Medulla oblongata (tissue), 1 donor: Measurements from ENCODE around the gene LYSMD3.
"Not testable (repeated sequence)": the region's sequence is repeated elsewhere in the genome, so short reads cannot be mapped to it uniquely, and the experiment has no call there.

Experiments
- DNase-seq: peaks from one replicate; pipeline ENCODE4 v3.0.0-alpha.2; 2015; ENCODE audit errors: extremely low spot score

LYSMD3 gene

DNA sequence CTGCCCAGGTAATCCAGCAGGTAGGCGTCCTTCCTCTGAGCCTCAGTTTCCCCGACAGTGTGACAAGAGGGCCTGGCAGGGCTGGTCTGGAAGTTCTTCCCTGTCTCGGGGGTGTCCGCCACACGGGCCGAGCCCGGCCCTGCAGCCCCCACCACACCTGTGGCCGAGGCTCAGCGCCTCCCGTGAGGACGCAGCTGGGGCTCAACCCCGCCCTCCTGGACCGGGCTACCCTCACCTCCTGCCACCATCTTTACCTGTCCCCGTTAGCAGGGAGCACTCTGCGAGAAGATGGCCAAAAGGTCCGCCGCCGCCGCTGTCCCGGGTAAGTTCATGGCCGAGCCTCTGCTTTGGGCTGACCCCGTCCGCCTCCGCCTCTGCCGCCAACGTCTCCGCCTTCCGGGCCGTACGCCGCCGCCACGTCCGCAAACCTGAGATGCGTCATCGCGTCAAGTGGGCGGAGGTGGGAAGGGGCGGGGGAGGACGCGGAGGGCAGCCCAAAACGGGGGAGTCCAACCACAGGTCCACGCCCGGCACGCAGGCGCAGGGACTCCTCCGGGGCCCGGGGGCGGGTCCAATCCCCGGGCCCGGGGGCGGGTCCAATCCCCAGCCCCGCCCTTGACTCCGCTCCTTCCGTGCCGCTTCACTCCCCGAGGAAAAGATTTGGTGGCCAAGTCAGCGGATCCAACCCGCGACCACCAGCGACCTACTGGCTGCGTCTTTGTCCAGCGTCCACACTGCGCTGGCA lies at the start of gene LYSMD3:
LYSMD3 (minus strand) TSS at position 391 of the 745 bp plus-strand sequence. CDS start 4,295 bp downstream, outside the sequence.
- DNase-seq: peak; percentile 97

DNA sequence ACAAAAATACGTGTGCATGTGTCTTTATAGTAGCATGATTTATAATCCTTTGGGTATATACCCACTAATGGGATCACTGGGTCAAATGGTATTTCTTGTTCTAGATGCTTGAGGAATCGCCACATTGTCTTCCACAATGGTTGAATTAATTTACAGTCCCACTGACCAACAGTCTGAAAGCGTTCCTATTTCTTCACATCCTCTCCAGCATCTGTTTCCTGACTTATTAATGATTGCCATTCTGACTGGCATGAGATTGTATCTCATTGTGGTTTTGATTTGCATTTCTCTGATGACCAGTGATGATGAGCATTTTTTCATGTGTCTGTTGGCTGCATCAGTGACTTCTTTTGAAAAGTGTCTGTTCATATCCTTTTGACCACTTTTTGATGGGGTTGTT lies 47.2 kb upstream of the LYSMD3 start:
- DNase-seq: not testable (repeated sequence)

DNA sequence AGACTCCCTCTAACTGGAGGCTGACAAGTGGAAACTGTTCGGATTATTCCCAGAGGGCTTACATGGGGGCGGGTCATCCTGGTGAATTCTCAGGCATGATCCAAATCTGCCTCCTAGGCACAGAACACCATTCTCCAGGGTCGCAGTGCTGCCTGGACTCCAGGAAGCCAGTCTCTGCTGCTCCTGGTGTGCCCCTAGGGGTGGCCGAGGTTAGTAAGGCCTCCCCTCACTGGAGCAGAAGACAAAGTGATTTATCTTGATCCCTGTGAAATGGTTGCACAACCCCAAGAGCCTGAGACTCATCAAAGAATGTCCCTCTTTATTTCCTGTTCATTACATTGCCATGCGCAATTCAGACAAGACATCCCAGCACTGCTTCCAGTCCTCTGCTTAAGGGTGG lies 46.3 kb upstream of the LYSMD3 start:
- no peak for DNase-seq

DNA sequence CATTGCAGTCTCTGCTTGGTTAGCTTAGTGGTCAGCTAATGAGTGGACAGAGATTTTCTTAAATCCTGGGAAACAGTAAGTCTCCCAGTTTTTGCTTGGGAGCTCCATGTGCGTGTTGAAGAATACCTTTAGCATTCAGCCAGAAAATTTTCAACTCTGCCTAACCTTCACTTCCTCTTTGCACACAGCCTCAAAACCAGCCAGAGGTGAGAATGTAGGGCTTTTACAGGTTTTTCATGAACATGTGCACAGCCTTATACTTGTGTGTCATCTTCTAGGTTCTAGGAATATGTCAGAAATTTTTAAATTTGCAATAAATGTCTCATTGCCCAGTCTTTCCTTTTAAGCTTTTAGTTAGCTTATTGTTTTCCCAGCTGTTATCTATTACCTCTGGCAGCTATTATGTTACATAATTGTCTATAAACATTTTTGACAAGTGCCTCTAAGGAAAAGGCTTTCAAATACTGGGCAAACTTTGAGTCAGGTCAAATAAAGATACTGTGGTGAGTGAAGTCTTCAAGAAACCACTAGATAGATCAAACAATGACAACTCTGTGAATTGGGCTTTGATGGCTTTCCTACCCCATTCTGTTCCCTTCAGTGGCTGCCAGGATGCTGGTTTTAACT lies 41.9 kb upstream of the LYSMD3 start:
- DNase-seq: no peak

DNA sequence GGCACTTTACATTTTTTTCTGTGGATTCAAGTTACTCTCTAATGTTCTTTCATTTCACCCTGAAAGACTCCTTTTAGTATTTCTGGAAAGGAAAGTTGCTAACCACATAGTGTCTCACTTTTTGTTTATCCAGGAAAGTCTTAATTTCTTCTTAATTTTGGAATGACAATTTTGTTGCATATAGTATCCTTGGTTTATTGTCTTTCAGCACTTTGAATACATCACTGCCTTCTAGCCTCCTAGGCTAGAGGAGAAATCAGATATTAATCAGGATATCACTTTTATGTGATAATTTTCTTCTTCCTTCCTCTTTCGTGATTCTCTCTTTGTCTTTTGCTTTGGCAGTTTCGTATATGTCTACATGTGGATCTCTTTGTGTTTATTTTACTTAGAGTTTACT lies 40.6 kb upstream of the LYSMD3 start:
- no peak for DNase-seq

DNA sequence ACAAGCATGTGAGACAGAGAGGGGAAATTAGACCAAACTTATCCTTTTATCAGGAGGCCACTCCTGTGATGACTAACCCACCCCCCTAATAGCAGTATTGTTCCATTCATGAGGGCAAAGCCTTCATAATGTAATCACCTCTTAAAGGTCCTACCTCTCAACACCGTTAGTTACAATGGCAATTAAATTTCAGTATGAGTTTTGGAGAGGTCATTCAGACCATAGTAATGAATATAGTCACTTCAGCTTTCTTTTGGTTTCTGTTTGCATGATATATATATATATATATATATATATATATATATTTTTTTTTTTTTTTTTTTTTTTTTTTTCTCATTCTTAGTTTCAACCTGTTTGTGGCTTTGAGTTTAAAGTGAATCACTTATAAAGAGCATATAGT lies 39.7 kb upstream of the LYSMD3 start:
- no peak for DNase-seq

DNA sequence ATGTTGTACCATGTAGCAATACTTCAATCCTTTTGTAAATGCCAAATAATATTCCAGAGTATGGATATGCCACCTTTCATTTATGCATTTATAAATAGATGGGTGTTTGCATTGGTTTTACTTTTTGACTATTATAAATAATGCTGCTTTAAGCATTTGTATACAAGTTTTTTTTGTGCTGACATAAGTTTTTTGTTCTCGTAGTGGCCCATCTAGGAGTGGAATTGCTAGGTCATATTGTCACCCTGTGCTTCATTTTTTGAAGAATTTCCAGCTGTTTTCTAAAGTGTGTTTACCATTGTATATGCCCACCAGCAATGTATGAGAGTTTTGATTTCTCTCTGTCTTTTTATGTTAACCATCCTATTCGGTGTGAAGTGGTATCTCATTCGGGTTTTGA lies 36.1 kb upstream of the LYSMD3 start:
- no peak for DNase-seq

DNA sequence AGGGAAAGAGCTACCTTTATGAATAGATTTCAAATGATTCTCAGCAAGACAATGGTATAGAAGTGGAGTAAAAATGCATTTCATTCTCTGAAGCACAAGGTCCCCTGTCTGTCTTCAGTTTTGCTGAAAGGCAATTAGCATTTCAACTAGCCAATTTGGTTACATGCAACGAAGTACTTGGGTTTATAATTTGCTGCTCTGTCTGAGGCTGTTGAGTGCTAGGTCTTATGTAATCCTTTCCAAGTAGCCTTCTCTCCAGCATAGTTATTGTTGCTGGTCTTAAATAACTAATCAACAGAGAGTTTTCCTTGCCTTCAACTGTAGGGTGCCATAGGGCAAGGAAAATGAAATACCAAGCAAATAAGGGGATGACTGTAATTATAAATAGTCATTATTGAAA lies 33.7 kb upstream of the LYSMD3 start:
- DNase-seq: no peak

DNA sequence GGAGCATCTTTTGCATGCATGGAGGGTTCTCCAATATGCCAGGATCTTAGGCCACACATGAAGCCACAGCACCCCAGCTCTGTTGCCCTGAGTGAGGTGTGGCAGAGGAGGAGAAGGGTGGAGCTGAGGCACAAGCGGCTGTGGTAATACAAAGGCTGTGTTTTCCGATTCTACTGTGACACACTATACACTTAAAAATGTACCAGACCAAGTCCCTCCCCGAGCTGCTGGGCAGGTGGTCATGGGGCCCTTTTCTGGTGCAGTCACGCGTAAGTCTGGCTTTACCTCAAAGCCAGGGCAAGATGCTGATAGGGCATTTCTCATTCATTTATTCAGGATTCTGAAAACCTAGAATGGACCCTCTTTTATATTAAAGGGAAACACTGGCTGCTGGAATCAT lies 33.0 kb upstream of the LYSMD3 start:
- DNase-seq: no peak

DNA sequence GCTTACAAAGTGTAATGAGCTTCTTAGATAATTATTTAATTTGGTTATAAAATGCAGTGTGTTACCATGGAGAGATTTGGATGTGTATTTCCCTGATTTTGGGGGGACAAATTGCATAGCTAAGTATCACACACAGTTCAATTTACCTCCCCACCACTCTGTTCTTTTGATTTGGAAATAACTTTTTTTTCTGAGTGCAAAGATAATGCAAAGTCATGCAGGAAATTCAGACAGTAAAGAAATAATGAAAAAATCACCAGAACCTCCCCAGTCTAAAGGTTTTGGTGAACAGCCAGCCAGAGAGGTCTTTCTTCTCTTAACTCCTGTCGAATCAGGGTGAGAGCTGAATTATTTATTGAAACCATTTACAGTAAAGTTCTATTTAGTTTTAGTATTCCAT lies 32.4 kb upstream of the LYSMD3 start:
- DNase-seq: no peak

DNA sequence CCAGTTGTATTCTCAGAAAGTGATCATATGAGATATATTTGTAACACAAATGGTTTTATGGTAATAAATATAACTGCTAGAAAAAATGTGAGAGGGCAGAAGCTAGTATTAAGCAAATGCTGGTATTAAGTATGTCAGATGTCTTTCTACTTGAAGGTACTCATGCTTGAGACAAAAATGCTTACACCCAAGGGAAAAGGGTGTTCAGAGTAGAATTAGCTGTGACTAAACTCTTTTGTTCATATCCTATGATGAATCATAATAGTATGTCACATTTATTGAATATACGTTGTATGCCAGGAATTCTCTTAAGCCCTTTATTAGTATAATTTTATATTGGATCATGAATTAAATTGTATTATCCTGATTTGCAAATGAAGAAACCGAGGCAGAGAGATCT lies 31.4 kb upstream of the LYSMD3 start:
- no peak for DNase-seq

DNA sequence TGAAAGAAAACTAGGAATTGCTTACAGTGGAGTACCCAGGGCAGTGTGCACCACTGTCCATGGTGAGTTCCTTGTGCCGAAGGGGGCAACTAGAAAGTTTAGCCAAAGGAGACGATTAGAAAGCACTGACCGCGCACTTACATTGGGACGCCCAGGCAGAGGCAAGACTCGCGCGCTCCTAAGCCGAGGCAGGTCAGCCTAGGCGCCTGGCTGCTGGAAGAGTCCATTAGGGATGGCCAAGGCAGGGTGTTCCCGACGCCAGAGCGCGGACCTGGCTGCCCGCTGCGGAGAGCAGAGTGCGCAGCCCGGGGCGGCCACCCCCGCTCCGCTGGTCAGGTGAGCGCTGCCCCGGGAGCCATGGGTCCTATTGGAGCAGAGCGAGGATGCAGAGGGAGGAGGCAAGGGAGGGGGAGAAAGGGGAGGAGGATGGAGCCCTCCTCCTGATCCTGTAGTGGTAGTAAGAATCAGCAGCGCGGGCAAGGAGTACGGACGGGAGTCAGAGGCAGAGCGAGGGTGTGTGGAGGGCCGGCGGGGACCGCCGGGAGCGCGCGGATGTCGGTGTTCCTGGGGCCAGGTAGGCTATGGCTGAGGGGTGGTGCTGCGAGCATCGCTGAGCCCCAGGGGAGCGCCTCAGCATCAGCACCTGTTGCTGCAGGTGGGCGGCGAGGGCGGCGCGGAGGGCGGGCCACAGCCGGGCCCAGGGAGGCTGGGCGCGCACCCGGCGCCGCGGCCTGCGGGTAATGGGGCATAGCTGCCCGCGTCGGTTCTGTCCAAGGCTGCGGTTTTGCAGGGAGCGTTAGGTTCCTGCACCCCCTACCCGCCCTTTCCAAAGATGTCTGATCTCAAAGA lies 29.2 kb upstream of the LYSMD3 start, which contains the start of gene ADGRV1:
ADGRV1 (plus strand) TSS at position 454 of the 849 bp plus-strand sequence; CDS start at position 553, 99 bp downstream.
- peak; percentile 36 for DNase-seq

DNA sequence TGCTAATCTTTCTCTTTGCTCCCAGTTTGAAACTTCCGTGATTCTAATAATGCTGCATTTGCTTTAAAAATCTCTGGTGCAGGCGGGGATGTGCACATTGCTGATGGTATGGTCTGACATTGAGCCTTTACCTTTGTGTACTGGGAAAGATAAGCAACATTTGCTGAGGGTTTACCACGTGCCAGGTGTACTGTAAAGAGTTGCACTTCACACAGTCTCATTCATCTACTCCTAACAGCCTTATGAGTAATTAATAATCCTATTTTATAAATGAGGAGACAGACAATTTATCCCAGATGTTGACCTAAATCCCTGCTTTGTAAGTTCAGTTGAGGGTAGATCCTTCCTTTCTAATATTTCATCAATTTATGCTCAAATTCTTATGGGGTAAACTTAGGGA lies 28.5 kb upstream of the LYSMD3 start:
- no peak for DNase-seq

DNA sequence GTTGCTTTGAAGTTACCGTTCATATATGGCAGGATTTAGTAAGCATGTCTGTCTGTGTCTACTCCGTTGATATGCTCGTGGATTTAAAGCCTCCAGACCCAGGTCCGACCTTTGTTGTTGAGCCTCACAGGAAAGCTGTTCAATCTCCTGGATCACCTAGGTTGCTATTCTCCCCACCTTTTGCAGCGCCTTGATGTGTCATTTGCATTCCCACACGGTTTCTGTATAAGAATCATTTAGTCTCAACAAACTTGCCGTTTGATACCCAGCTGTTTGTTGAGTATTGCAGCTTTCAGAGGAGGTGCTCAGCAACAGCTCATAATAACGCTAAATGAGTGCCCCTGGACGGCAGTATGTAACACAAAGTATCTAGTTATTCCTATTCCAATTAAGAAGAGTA lies 28.0 kb upstream of the LYSMD3 start:
- no peak for DNase-seq

DNA sequence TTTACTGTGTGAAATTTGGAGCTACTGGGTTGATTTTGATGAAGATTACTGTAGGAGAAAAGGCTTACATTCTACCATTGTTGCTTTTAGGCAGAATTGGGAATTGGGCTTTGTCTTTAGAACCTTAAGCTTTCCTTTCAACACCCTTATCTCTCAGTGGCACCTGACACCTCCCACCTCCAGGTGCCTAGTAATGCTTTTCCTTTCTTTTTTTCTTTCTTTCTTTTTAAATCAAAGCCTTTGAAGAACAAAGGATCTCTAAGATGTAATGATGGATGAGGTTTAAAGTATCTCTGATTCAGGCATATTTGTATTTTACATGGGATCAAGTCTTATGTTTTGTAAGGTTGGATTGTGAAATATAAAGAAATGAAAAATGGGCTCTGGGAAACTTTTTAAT lies 26.3 kb upstream of the LYSMD3 start:
- DNase-seq: no peak

DNA sequence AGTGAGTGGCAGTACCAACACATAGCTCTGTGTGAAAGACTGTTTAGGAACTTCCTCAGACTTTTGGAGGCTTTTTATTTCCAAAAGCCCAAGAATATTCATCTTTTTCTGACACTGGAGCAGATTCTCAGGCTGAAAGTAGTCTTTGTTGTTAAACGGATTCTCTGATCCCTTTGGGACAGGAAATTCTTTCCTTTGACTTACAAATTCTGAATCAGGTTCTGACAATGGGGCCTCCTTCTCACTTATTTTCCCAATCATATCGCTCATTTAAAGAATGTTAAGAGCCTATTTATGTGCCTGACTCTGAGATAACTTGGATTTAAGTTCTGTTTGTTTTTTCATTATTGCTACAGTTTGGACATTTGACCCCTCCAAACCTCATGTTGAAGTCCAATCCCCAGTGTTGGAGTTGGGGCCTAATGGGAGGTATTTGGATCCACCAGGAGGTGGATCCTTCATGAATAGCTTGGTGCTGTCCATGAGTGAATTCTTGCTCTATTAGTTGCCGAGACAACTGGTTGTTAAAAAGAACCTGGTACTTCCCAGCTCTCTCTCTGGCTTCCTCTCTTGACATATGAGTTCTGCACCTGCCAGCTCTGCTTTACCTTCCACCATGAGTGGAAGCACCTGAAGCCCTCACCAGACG lies 25.1 kb upstream of the LYSMD3 start:
- DNase-seq: no peak

DNA sequence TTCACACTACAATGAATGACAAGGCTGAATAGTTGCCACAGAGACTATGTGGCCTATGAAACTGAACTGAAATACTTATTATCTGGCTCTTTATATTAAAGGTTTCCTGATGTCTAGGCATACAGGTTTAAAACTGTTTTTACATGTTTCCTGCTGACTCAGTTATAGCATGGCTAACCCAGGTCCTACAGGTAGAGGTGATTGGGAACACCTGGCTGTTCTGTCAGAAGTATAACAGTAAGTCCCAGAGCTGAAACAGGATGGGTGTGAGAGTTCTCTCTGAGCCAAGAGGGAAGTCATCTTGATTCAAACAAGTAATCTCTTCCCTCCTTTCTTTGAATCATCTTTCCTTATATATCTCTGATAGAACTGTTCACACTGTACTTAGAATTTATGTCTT lies 24.3 kb upstream of the LYSMD3 start:
- no peak for DNase-seq

DNA sequence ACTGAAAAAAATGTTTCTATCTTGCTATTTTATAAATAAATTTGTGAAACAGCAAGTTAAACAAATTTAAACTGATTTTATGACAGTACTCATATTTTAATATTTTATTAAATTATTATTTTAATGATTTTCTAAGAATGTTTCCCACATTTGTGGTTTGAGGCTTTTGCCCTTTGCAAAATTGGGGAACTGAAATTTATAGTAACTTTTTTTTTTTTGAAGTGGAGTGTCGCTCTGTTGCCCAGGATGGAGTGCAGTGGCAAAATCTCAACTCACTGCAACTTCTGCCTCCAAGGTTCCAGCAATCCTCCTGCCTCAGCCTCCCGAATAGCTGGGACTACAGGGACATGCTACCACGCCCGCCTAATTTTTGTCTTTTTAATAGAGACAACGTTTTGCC lies 22.0 kb upstream of the LYSMD3 start:
- DNase-seq: no peak

DNA sequence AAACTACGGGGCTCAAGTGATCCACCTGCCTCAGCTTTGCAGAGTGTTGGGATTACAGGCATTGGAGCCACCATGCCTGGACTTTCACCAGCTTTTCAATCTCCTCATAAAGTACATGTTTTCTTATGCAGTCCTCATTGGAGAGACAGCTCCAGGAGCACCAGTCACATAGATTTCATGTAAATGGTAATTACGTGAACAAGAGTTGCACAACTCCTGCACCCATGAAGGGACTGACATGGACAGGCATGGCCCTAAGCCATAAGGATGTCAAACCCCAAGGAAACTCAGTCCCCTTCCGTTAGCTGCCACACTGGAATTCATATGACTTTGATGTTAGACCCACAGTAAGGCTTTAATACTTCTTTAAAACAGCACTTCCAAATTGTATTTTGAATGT lies 21.6 kb upstream of the LYSMD3 start:
- no peak for DNase-seq

DNA sequence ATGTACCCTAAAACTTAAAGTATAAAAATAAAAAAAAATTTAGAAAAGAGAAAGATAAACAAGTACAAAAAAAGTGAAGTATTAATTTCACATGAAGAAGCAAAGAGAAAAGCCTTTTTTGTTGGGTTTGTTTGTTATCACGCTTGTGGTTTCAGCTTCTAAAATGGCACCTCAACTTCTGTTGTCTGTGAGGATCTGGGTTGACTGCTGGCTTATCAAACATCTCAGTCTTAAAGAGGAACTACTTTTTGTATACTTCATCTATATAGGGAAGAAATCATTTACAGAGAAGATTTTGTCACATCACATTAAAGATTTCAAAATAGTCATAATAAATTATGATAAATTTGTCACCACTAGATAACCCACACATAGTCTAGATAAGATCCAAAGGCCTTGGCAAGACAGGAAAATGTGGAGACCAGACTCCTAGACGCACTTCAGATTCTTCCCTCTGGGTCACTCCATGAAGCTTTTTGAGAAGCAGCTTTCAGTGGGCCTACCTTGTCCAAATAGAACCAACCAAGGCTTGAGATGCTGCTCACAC lies 20.4 kb upstream of the LYSMD3 start:
- no peak for DNase-seq

DNA sequence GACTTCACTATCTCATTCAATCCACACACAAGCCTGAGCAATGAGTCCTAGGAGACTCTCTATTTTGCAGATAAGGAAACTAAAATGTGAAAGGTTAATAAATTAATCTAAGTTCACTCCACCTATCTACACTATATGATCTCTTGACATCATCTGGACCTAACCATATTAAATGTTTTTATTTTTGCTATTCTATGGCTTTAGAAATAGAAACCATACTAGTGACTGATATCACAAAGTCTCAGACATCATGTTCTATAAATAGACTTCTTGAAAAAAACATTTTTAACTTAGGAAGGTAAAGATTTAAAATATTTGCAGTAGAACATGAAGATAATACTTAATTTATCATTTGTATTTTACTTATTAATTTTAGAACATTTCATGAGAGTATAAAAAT lies 19.8 kb upstream of the LYSMD3 start:
- no peak for DNase-seq

DNA sequence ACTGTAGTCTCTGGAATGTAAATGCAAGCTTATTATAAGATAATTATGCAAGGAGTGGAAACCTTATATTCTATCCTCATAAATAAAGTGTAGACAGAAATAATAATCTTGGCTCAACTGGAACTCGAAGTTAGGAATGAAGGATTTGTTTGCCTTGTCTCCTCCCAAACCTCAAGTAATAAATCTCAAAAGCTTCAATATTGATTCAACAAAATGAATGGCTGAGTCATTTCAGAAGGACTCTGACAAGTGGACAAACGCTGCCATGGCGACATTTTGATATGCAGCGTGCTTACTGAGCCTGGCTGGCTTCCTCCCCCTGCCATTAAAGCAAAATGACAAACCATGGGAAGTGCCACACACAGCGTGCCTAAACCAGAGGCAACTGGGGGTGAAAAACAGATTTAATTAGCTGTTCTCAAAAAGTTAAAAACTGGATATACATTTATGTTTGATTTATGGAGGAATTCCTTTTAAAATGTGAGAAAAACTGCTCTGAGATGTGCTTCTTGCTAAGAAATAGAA lies 18.7 kb upstream of the LYSMD3 start:
- no peak for DNase-seq
